Skeletal muscle cell (primary cell): Measurements from ENCODE around the gene LRRC25.
"Not testable (repeated sequence)": the region's sequence is repeated elsewhere in the genome, so short reads cannot be mapped to it uniquely, and the experiment has no call there.

Experiments used
- DNase-seq: peaks from one replicate; pipeline ENCODE4 v3.0.0-alpha.2; 2010; ENCODE audit warnings: low read depth
- H3K4me3 ChIP-seq: 2 replicates; pipeline ENCODE4 v1.5.1; 2011; ENCODE audit warnings: low read depth, mild to moderate bottlenecking, control low read depth, low read length, moderate library complexity

Gene LRRC25

DNA sequence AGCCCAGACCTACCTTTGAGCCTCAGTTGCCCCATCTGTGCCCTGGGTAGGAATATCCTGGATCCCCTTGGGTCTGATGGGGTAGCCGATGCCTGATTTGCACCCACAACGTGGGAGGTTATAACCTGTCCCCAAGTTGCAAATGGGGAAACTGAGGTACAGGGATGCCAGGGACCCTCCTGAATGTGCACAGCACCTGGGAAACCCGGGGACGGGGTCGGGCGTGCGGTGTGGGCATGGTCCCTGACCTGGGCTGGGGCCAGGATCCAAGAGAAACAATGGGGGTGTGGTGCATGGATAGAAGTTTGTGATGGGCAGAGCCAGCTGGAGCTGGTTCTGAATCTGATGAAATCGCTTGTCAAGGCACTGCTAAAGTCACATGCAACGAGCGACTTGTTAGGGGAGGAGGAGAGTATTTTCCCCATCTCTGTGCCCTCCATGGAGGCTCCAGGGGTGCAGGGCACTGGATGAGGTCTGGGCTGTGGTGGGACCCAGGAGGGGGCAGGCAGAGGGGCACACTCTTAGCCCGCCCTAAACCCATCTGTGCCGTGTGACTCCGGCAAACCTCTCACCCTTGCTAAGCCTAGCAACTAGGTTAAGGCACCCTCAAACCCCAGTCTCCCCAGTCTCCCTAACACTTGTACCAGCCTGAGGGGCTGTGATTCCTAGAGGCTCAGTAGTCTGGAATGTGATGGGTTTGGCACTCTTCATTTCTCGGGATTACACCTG is 10.7 kb downstream of the LRRC25 start:
- H3K4me3 ChIP-seq: peak overlapping the region; percentile 62
- DNase-seq: peak; percentile 25

DNA sequence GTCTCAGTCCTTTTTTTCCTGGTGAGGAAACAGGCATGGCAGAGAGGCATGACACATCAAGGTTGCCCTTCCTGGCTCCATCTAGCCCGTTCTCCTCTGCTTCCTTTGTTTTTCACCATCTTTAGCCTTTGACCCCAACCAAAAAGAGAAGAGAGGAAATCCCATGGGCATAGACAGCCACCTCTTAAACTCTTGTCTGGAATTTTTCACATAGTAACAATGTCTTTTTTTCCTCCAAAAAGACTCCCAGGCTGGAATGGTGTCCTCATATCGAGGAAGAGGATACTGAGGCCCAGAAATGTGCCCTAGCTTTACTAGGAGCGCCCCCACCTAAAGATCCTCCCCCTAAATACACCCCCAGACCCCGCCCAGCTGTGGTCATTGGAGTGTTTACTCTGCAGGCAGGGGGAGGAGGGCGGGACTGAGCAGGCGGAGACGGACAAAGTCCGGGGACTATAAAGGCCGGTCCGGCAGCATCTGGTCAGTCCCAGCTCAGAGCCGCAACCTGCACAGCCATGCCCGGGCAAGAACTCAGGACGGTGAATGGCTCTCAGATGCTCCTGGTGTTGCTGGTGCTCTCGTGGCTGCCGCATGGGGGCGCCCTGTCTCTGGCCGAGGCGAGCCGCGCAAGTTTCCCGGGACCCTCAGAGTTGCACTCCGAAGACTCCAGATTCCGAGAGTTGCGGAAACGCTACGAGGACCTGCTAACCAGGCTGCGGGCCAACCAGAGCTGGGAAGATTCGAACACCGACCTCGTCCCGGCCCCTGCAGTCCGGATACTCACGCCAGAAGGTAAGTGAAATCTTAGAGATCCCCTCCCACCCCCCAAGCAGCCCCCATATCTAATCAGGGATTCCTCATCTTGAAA is 11.5 kb downstream of the LRRC25 start, which contains the start of gene GDF15:
TSS of gene GDF15 (plus strand) at position 484 of the 868 bp plus-strand sequence. CDS start at position 516, 32 bp downstream.
- peak within 1 kb of the TSS; percentile 62 for H3K4me3 ChIP-seq
- peak; percentile 81 for DNase-seq

DNA sequence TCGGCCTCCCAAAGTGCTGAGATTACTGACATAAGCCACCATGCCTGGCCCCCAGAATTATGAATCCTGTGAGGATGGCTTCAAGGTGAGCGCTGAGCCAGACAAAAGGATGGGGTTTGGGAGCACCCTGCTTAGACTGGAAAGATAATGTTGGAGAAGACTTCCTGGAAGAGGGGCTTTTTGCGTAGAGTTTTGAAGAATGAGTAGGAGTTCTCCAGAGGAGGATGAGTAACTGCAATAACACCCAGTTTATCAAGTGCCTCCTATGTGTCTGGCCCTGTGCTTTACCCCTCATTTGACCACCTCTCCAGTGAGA is 12.1 kb downstream of the LRRC25 start:
- no peak overlapping the region for H3K4me3 ChIP-seq
- no peak for DNase-seq

DNA sequence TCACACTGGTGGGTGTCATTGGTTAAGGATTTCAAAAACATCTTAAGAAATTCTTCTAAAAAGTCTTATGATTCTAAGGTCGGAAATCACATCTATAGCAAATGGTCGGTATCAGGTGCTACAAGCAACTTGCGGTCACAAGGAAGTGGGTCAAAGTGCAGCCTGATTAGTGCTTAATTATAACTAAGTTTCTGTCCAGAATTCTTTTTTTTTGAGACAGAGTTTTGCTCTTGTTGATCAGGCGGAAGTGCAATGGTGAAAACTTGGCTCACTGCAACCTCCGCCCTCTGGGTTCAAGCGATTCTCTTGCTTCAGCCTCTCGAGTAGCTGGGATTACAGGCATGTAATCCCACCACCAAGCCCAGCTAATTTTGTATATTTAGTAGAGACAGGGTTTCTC is 12.6 kb downstream of the LRRC25 start:
- H3K4me3 ChIP-seq: no peak overlapping the region
- DNase-seq: no peak

DNA sequence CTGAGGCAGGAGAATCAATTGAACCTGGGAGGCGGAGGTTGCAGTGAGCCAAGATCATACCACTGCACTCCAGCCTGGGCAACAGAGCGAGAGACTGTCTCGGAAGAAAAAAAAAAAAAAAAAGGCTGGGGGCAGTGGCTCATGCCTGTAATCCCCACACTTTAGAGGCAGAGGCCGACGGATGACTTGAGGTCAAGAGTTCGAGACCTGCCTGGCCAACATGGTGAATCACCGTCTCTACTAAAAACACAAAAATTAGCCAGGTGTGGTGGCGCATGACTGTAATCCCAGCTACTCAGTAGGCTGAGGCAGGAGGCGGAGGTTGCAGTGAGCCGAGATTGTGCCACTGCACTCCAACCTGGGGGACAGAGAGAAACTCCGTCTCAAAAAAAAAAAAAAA is 13.8 kb downstream of the LRRC25 start:
- not testable (repeated sequence) for H3K4me3 ChIP-seq, DNase-seq

DNA sequence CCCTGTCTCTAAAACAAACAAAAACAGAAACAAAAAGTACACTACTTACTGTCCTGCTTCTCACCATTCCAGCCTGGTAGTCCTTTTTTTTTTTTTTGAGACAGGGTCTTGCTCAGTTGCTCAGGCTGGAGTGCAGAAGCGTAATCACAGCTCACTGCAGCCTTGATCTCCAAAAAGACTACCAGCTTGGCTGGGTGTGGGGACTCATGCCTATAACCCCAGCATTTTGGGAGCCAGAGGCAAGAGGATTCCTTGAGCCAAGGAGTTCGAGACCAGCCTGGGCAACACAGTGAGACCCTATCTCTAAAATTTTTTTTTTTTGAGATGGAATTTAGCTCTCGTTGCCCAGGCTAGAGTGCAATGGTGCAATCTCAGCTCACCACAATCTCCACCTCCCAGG is 16.6 kb downstream of the LRRC25 start:
- DNase-seq: no peak
- H3K4me3 ChIP-seq: no peak overlapping the region

DNA sequence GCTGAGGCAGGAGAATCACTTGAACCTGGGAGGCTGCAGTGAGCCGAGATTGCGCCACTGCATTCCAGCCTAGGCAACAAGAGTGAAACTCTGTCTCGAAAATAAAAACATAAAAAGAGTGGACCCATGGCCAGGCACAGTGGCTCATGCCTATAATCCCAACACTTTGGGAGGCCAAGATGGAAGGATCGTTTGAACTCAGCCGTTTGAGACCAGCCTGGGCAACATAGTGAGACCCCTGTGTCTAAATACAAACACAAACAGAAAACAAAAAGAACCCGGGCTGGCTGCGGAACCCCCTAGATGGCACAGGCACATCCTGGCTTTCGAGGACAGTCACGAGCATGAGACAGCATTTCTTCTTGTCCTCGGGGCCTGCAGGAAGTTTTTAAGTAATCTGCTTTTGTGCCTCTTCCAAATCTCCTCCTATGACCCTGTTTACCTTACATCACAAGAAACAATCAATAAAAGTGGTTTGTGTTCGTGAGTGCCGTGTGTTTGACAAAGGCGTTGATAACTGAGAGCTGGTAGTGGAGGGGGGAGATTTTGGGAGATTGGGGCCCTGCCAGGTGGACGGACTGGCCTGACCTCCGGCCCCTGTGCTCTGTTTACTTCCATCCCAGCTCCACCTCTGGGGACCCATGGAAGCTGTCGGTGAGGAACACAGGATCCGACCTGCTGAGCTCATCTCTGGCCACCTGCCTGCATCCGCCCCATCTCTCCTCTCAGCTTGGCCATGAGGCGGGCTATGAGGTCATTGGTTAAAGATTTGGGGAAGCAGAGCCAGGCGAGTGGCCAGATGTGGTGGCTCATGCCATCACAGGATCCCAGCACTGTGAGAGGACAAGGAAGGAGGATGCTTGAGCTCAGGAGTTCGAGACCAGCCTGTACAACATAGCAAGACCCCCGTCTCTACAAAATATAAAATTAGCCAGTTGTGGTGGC is 17.3 kb downstream of the LRRC25 start:
- H3K4me3 ChIP-seq: no peak overlapping the region
- DNase-seq: peak; percentile 71

DNA sequence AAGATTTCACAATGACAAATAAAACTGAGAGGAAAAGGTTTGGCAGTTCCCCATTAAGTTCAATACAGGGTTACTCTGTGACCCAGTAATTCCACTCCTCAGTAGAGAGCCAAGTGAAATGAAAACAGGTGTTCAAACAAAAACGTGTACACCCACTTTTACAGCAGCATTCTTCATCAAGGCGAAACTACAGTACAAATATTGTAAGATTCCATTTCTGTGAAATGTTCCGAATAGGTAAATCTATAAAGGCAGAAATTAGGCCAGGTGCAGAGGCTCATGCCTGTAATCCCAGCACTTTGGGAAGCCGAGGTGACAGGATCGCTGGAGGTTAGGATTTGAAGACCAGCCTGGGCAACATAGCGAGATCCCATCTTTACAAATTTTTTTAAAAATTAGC is 20.4 kb downstream of the LRRC25 start:
- no peak for DNase-seq
- H3K4me3 ChIP-seq: no peak overlapping the region

DNA sequence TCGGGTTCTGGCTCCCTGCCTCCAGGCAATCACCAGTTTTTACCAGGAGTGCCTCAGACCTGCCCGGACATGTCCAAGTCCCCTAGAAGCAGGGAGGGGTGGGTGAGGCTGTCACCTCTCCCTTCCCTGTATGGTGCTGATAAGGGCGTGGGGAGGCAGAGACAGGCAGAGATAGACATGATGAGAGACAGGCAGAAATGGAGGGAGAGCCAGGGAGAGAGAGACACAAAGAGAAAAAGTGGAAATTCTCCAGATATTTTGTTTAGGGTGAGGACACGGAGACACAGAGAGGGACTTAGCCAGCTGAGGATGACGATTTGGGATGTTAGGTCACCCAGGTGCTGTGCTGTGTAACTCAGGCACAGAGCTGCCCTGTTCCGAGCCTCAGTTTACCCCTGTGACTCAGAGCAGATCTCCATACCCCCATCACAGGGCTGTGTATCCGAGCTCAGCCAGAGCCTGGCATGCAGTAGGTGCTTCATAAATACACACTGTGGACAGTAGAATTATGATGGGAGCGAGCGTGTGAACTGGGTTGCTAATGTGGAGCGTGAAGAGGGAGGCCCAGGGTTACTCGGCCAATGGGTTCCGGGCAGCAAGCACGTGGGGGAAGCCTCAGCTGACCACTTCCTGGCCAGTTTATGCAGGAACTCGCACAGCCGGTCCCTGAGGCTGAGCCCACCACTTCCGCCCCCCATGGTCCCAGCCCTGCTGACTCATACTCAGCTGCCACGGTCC is 23.4 kb downstream of the LRRC25 start:
- DNase-seq: peak; percentile 96
- no peak overlapping the region for H3K4me3 ChIP-seq

DNA sequence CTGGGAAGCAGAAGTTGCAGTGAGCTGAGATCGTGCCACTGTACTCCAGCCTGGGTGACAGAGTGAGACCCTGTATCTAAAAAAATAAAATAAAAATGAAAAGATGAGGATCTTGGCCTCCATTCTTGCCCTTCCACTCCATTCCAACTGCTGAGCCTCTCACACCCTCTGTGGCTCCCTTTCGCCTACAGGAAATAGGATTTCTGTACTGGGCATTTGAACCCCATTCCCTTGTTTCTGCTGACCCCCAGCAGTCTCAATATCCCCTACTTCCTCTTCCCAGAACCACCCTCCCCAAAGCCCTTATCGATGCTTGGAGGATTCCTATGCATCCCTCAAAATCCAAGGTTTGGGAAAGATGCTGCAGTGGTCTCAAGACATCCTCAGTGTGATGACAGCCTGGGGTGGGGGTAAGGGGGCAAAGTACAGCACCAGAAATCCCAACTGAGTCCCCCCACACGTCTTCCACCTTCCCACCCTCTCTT is 24.0 kb downstream of the LRRC25 start:
- DNase-seq: no peak
- no peak overlapping the region for H3K4me3 ChIP-seq

DNA sequence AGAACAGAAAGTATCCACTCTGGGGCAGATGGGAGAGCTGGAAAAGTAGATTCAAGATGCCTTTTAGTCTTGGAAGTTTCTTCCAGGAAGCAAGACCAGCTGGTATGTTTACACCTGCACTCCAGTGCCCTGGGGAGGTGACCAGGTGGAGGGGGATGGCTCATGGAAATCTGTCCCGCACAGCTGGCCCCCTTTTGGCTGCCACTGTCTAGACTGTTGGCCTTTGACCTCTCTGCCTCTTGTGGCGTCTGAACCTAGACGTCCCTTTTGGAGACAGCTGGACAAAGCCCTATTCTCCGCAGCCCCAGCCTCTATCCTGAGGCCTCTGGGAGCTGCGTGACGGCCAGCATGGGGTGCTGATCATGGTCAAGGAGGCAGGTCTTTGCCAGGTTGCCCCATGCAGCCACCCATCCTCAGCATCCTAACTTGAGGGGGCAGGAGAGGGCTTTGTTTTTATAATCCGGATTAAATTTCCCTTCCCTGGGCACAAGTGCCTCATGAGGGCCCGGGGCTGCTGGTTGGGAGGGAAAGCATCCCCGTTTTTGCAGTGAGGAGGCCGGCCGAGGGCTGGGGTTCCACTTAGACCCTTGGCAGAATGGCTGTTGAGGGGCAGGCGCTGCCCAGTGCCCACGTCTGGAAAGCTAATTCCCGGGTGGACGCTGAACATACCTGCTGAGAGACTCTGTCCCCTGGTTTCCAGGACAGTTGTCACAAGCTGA is 28.8 kb downstream of the LRRC25 start:
- DNase-seq: no peak

DNA sequence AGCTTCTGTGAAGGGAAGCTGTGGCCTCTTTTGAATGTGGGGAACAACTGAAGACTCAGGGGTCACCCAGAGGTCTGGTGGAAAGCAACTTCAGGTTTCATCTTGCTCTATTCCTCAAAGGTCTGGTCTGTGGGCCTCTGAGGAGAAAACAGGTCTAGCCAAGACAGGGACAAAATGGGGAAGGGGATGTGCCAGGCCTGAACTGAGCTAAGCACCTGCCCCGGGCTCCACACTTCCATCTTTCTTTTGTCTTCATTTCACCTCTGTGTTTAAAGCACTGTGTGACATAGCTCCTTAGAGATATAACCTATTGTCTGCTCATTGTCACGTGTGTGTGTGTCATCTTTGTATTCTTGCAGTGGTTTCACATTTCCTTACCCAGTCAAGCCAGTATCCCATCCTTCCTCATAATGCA is 31.4 kb downstream of the LRRC25 start:
- no peak overlapping the region for H3K4me3 ChIP-seq
- no peak for DNase-seq

More for the DNA sequence above, 28.8 kb downstream of the LRRC25 start:
- no peak overlapping the region for H3K4me3 ChIP-seq

DNA sequence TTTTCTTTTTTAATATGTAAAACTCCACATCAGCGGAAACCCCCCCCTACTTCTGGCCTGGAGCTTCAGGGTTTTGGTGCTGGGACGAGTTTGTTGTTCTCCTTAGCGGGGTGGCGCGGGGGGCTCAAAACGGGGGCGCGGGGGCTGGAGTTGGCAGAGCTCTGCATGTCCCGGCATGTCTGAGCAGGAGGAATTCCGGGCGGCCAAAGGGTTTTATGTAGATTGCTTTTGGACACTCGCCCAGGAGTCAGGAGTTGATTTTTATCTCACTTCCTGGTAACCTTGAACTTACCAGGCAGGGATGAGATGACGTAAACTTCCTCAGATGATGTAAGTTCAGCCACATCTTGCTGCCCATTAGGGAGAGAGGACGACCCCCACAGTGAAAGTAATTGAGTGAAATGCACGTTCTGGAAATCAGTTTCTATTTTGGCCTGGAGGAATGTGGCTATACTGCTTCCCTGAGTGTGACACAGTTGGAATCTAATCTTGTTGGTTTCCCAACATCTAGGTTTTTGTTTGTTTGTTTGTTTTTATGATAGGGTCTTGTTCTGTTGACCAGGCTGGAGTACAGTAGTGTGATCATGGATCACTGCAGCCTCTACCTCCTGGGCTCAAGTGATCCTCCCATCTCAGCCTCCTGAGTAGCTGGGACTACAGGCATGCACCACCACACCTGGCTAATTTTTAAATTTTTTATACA is 32.4 kb downstream of the LRRC25 start:
- DNase-seq: peak; percentile 98
- H3K4me3 ChIP-seq: no peak overlapping the region

DNA sequence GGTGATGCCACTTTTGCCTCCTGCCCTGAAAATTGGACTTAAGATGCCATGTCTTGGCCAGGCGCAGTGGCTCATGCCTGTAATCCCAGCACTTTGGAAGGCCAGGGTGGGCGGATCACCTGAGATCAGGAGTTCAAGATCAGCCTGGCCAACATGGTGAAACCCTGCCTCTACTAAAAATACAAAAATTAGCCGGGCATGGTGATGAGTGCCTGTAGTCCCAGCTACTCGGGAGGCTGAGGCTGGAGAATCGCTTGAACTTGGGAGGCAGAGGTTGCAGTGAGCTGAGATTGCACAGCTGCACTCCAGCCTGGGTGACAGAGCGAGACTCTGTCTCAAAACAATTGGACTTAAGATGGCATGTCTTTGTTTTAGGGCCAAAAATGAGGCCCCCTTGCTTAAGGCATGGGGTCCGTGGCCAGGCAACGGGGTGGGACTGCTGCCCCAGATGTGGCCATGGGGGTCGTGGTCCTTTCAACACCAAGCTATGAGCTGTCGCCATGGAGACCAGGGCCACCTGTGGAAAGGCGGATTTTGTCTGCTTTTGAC is 33.1 kb downstream of the LRRC25 start:
- not testable (repeated sequence) for DNase-seq, H3K4me3 ChIP-seq

DNA sequence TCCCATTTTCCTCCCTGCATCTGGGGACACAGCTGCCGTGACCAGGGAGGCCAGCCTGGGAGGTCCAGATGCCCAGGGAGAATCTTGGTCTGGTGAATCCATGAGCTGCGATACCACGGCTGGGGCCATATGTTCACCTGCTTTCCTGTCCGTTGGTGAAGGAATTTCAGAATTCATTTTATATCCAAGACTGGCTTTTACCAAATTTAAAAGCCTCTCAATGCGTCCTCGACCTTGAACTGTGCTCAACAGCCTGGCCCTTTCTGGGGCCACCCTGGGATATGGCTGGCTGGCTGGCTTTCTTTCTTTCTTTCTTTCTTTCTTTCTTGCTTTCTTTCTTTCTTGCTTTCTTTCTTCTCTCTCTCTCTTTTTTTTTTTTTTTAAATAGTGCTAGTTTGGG is 33.6 kb downstream of the LRRC25 start:
- no peak overlapping the region for H3K4me3 ChIP-seq
- no peak for DNase-seq

DNA sequence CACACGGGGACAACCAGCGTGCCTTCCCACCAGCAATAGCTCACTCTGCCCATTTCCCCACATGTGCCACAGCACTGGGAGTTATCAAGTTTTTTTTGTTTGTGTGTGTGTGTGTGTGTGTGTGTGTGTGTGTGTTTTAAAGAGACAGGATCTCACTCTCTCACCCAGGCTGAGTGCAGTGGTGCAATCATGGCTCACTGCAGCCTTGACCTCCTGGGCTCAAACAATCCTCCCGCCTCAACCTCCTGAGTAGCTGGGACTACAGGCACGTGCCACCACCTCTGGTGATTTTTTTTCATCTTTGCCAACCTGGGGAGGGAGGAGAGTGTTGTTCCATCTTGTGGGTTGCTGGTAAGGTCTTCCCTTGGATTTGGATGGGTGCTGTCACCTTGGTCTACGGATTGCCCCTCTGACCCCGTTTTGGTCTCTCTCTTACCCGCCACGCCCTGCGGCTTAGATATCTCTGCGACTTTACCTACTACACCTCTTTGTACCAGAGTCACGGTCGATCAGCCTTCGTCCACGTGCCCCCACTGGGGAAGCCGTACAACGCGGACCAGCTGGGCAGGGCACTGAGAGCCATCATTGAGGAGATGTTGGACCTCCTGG is 34.4 kb downstream of the LRRC25 start:
- no peak for DNase-seq
- no peak overlapping the region for H3K4me3 ChIP-seq

DNA sequence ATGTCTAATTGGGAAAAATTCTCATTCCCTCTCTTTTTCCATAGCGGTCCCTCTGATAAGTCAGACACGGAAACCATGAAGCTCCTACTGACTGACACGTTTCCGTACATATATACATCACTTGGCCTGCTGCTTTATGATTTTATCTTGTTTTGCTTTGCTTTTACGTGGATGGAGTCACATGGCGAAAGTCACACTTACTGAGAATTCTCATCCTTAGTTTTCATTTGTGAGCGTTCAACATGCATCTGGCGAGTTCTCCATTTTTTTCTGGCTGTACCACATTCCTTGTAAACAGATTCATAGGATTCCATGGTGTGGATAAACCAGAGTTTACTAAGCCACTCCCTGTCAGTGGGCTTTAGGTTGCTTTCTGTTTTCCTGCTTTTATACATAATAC is 35.8 kb downstream of the LRRC25 start:
- no peak for DNase-seq
- no peak overlapping the region for H3K4me3 ChIP-seq
